Neural progenitor cell (in vitro differentiated cells): ENCODE results near the gene TIMM9. TPM values are rescaled to one million over a fixed set of nuclear protein-coding genes. Genes with fewer than 3 reads are reported as not detected.

Source experiments
- DNase-seq: peaks from one replicate; pipeline ENCODE4 v3.0.0-alpha.2; 2016; ENCODE audit warnings: low spot score
- H2AFZ ChIP-seq: fragments of 200-600 bp; sonication (generic); replicated peaks from 2 replicates; pipeline ENCODE4 v1.6.1; 2016; ENCODE audit warnings: antibody characterized with exemption
- H3F3A ChIP-seq: fragments of 200-600 bp; sonication (generic); 2 replicates; pipeline ENCODE4 v1.6.1; 2016; ENCODE audit warnings: antibody characterized with exemption, low read depth
- H3K27ac ChIP-seq: fragments of 200-600 bp; sonication (generic); 2 replicates; pipeline ENCODE4 v1.5.1; 2016; ENCODE audit warnings: mild to moderate bottlenecking
- H3K27me3 ChIP-seq: fragments of 200-600 bp; sonication (generic); 2 replicates; pipeline ENCODE4 v1.6.1; 2016; ENCODE audit warnings: mild to moderate bottlenecking, moderate library complexity
- H3K36me3 ChIP-seq: fragments of 200-600 bp; sonication (generic); 2 replicates; pipeline ENCODE4 v1.5.1; 2016
- H3K4me1 ChIP-seq: fragments of 200-600 bp; sonication (generic); 2 replicates; pipeline ENCODE4 v1.6.1; 2016; ENCODE audit warnings: mixed run types
- H3K4me2 ChIP-seq: fragments of 200-600 bp; sonication (generic); 2 replicates; pipeline ENCODE4 v1.6.1; 2016
- H3K4me3 ChIP-seq: fragments of 200-600 bp; sonication (generic); 2 replicates; pipeline ENCODE4 v1.5.1; 2016
- H3K79me2 ChIP-seq: fragments of 200-600 bp; sonication (generic); 2 replicates; pipeline ENCODE4 v1.6.1; 2016; ENCODE audit warnings: low read depth
- H3K9ac ChIP-seq: fragments of 200-600 bp; sonication (generic); 2 replicates; pipeline ENCODE4 v1.6.1; 2016
- H3K9me3 ChIP-seq: fragments of 200-600 bp; sonication (generic); 2 replicates; pipeline ENCODE4 v1.5.1; 2016; ENCODE audit warnings: low read depth
- H4K20me1 ChIP-seq: fragments of 200-600 bp; sonication (generic); 2 replicates; pipeline ENCODE4 v1.6.1; 2016; ENCODE audit warnings: low read depth
- H3K27ac Mint-ChIP-seq: 3 replicates; pipeline ENCODE4 v1.8.0; 2021; ENCODE audit warnings: mixed read lengths
- H3K27me3 Mint-ChIP-seq: 2 replicates; pipeline ENCODE4 v1.8.0; 2022; ENCODE audit warnings: low read depth, mild to moderate bottlenecking, inconsistent platforms, moderate library complexity, mixed read lengths; ENCODE audit not compliant: insufficient read depth
- H3K36me3 Mint-ChIP-seq: 3 replicates; pipeline ENCODE4 v1.8.0; 2021; ENCODE audit warnings: mixed read lengths
- H3K4me1 Mint-ChIP-seq: 3 replicates; pipeline ENCODE4 v1.8.0; 2021; ENCODE audit warnings: mixed read lengths
- H3K4me3 Mint-ChIP-seq: 3 replicates; pipeline ENCODE4 v1.8.0; 2021; ENCODE audit warnings: mild to moderate bottlenecking, moderate library complexity, mixed read lengths
- H3K9me3 Mint-ChIP-seq: 3 replicates; pipeline ENCODE4 v1.8.0; 2020; ENCODE audit warnings: mixed read lengths
- EZH2 ChIP-seq: fragments of 200-600 bp; sonication (generic); IDR thresholded peaks from 2 replicates; pipeline ENCODE4 v1.6.1; 2017; ENCODE audit warnings: antibody characterized with exemption, mild to moderate bottlenecking, moderate library complexity
- EZH2phosphoT487 ChIP-seq: fragments of 200-600 bp; sonication (generic); IDR thresholded peaks from 2 replicates; pipeline ENCODE4 v1.6.1; 2017; ENCODE audit warnings: antibody characterized with exemption
- total RNA-seq: library from RNA; depleted of rRNA; stranded (reverse); fragments of >200 nt; gene quantifications from 2 replicates; pipeline ENCODE4 v1.2.3, GENCODE V29; 2015; ENCODE audit warnings: low replicate concordance
- TF ChIP-seq, protein P1 (sequence below): fragments of 200-600 bp; sonication (generic); IDR thresholded peaks from 2 replicates; pipeline ENCODE4 v1.5.1; 2017; ENCODE audit warnings: antibody characterized with exemption, mild to moderate bottlenecking

The TIMM9 gene
- total RNA-seq, 1 donor from 2014 or later: 97.2 TPM

DNA sequence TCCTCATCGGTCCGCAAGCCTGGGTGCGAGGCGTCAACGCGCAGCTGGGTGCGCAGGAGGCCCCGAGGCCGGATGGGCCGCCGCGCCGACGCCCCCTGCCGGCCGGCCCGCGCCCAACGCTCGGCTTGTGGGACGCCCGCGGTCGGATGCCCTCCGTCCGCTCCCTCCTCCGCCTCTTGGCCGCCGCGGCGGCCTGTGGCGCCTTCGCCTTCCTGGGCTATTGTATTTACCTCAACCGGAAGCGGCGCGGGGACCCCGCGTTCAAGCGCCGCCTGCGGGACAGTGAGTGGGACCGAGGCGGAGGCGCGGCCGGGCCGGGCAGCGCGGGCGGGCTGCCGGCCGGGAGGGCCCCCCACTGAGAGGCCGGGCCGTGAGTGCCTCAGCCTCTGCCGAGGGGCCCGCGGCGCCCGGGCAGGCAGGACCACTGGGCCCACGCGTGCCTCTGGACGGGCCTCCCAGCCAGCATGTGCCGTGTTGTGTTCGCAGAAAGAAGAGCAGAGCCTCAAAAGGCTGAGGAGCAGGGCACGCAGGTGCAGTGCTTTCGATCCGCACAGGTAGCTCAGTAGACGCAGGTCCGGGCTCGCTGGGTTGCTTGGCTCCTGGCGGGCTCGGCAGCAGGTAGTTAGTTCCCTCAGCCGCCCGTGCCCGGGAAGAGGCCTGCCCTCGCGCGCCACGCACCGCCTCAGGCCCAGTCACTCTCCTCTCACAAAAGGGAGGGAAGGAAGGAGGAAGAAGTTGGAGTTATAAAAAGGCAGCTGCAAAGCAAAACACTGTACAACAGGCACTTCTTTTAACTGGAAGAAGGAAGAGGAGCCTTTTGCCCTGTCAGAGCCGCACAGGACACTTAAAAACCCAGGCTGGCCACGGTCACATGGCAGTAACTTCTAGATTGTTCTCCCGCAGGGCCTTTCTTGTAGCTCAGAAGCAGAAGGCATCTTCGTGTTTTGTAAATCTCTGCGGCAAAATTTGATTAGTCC is 31.2 kb downstream of the TIMM9 start, which contains the start of gene TOMM20L:
Gene TOMM20L, plus strand, starts transcription at position 119 of the 977 bp plus-strand sequence. Its CDS starts 28 bp downstream, at position 147.
- peaks cover 8% of the 10 kb centered on the region for H3K4me1 Mint-ChIP-seq
- Histone ChIP-seq H3K4me1 (no peaks in the 10 kb centered on the region), H3K9ac (no peak within 1 kb of the TSS), H3F3A (peaks cover 27% of the 10 kb centered on the region), H3K9me3 (no peaks in the 10 kb centered on the region), H3K4me2 (peak within 1 kb of the TSS; percentile 76), H3K79me2 (no peaks in the 10 kb centered on the region), H3K4me3 (peak within 1 kb of the TSS; percentile 52), H4K20me1 (no peaks in the 10 kb centered on the region), H3K36me3 (no peaks in the 10 kb centered on the region), H3K27me3 (peaks cover 30% of the 10 kb centered on the region), H3K27ac (no peak within 1 kb of the TSS), H2AFZ (peak within 1 kb of the TSS; percentile 96)
- peak within 1 kb of the TSS; percentile 85 for H3K4me3 Mint-ChIP-seq
- no peaks in the 10 kb centered on the region for H3K36me3 Mint-ChIP-seq
- DNase-seq: peak; percentile 94
- peaks cover 3% of the 10 kb centered on the region for H3K27me3 Mint-ChIP-seq
- no peaks in the 10 kb centered on the region for H3K9me3 Mint-ChIP-seq
- H3K27ac Mint-ChIP-seq: peak within 1 kb of the TSS; percentile 94
- no peak for TF ChIP-seq EZH2phosphoT487
- TF ChIP-seq, protein P1, sequence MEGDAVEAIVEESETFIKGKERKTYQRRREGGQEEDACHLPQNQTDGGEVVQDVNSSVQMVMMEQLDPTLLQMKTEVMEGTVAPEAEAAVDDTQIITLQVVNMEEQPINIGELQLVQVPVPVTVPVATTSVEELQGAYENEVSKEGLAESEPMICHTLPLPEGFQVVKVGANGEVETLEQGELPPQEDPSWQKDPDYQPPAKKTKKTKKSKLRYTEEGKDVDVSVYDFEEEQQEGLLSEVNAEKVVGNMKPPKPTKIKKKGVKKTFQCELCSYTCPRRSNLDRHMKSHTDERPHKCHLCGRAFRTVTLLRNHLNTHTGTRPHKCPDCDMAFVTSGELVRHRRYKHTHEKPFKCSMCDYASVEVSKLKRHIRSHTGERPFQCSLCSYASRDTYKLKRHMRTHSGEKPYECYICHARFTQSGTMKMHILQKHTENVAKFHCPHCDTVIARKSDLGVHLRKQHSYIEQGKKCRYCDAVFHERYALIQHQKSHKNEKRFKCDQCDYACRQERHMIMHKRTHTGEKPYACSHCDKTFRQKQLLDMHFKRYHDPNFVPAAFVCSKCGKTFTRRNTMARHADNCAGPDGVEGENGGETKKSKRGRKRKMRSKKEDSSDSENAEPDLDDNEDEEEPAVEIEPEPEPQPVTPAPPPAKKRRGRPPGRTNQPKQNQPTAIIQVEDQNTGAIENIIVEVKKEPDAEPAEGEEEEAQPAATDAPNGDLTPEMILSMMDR: peak; percentile 90
- peak; percentile 56 for TF ChIP-seq EZH2

DNA sequence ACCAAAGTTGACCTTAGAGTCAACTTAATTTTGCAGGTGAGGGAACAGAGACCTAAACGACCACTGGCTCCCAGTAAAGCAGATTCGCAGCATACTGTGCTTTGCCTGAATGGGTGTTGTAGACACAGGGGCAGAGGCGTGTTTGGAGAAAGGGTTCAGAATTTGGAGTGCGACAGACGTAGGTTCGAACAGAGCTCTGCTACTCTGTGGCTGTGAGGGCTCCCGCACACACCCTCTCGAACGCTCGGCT is 31.8 kb downstream of the TIMM9 start:
- H3K27me3 ChIP-seq: peaks cover 30% of the 10 kb centered on the region
- H3K79me2 ChIP-seq: no peaks in the 10 kb centered on the region
- peak overlapping the region; percentile 52 for H3K4me3 ChIP-seq
- no peak overlapping the region for H3K9ac ChIP-seq
- H3K27ac Mint-ChIP-seq: peak overlapping the region; percentile 42
- no peaks in the 10 kb centered on the region for H3K9me3 Mint-ChIP-seq
- H3F3A ChIP-seq: peaks cover 27% of the 10 kb centered on the region
- H3K27ac ChIP-seq: no peak overlapping the region
- H3K4me2 ChIP-seq: peak overlapping the region; percentile 76
- TF ChIP-seq EZH2 (no peak), EZH2phosphoT487 (no peak)
- TF ChIP-seq, protein P1: no peak
- H3K36me3 ChIP-seq: no peaks in the 10 kb centered on the region
- peaks cover 7% of the 10 kb centered on the region for H3K27me3 Mint-ChIP-seq
- peak overlapping the region; percentile 96 for H2AFZ ChIP-seq
- no peaks in the 10 kb centered on the region for H4K20me1 ChIP-seq
- H3K9me3 ChIP-seq: no peaks in the 10 kb centered on the region
- peaks cover 8% of the 10 kb centered on the region for H3K4me1 Mint-ChIP-seq
- peak overlapping the region; percentile 85 for H3K4me3 Mint-ChIP-seq
- no peaks in the 10 kb centered on the region for H3K36me3 Mint-ChIP-seq
- H3K4me1 ChIP-seq: no peaks in the 10 kb centered on the region
- no peak for DNase-seq

DNA sequence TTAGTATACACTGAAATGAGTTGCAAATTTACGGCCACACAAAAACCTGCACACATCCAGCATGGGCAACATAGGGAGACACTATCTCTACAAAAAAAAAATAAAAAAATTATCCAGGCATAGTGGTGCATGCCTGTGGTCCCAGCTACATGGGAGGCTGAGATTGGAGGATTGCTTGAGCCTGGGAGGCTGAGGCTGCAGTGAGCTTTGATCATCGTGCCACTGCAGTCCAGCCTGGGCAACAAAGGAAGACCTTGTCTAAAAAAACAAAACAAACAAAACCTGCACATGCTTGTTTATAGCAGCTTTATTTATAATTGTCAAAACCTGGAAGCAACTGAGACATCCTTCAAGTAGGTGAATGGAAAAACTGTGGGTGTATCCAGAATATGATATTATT is 36.5 kb downstream of the TIMM9 start:
- no peak overlapping the region for H3K27ac ChIP-seq
- Mint-ChIP-seq H3K9me3 (no peaks in the 10 kb centered on the region), H3K4me3 (no peak overlapping the region), H3K27me3 (peaks cover 7% of the 10 kb centered on the region), H3K27ac (no peak overlapping the region), H3K4me1 (peaks cover 4% of the 10 kb centered on the region), H3K36me3 (peaks cover 6% of the 10 kb centered on the region)
- H3K27me3 ChIP-seq: peaks cover 11% of the 10 kb centered on the region
- no peaks in the 10 kb centered on the region for H3K79me2 ChIP-seq
- no peak overlapping the region for H3K9ac ChIP-seq
- no peaks in the 10 kb centered on the region for H3K9me3 ChIP-seq
- H3K4me2 ChIP-seq: no peak overlapping the region
- no peaks in the 10 kb centered on the region for H3K36me3 ChIP-seq
- TF ChIP-seq, protein P1: no peak
- TF ChIP-seq EZH2 (no peak), EZH2phosphoT487 (no peak)
- no peak overlapping the region for H2AFZ ChIP-seq
- no peaks in the 10 kb centered on the region for H3K4me1 ChIP-seq
- DNase-seq: no peak
- no peaks in the 10 kb centered on the region for H3F3A ChIP-seq
- H4K20me1 ChIP-seq: no peaks in the 10 kb centered on the region
- H3K4me3 ChIP-seq: no peak overlapping the region
